Muscle of back (tissue), 13 donors: Measurements from ENCODE around the gene SPINK13. TPM values are rescaled to one million over a fixed set of nuclear protein-coding genes. Genes with fewer than 3 reads are reported as not detected.
"Not testable (repeated sequence)": the region's sequence is repeated elsewhere in the genome, so short reads cannot be mapped to it uniquely, and the experiment has no call there.

ENCODE experiments used
- DNase-seq, 3 donors: peaks; one replicate each; pipeline versions ENCODE4 v3.0.0 to v3.0.0-alpha.2; 2013
- long read RNA-seq, 9 donors: transcript quantifications; one replicate each; lab custom pipeline, GENCODE V29; 2026
- polyA plus RNA-seq, 10 donors: library from polyadenylated mRNA; unstranded; fragments of 120-200 nt; gene quantifications; one replicate each; pipeline ENCODE4 v1.2.1, GENCODE V29; 2013; ENCODE audit not compliant: insufficient read length in 10 of 10

Gene SPINK13, protein sequence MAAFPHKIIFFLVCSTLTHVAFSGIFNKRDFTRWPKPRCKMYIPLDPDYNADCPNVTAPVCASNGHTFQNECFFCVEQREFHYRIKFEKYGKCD
- polyA plus RNA-seq = under 1 TPM in 5 of 10 donors, not detected in 5; 0.23 to 0.69 (median 0.47) TPM
- long read RNA-seq, donor 1 = 0 reads
- long read RNA-seq, donor 2 = 0 reads
- long read RNA-seq, donor 3 = 0 reads
- long read RNA-seq, donor 4 = 0 reads
- long read RNA-seq, donor 5 = 0 reads
- long read RNA-seq, donor 6 = 0 reads
- long read RNA-seq, donor 7 = 0 reads
- long read RNA-seq, donor 8 = 0 reads
- long read RNA-seq, donor 9 = 0 reads

DNA sequence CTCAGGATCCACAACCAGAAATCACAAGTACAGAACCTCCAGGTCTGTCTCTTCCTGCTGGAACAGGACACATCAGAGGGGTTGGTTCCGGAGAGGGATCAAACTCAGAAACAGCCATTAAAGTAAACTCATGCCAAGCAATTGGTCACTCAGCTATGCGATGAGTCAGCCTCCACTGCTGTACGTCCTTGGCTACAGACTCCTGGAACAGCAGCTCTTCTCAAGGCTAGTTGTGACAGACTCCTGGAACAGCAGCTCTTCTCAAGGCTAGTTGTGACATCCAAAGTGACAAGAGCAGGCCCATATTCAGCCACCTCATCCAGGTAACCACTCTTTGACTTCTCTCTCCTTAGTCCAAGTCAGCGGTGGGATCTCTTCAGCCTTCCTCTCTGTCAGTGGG lies at the start of gene SPINK13:
Gene SPINK13, plus strand, starts transcription at position 229 of the 400 bp plus-strand sequence. CDS start 1,279 bp downstream, outside the sequence.
- DNase-seq = no peak

DNA sequence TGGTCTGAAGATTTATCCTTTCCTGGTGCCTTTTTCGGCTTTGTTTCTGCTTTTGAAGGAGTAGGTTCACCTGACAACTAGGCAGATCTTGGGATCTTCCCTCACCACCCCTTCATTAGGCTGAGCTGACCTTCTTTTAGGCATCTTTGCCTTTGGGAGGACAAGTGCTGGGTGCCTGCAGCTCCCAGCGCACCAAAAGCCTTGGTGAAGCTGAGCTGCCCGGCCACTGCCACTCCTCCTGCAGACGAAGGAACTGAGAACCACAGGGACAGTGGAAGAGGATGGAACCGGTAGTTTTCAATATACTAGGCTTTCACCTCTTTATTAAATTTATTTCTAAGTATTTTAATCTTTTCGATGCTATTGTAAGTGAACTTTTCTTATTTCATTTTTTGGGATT lies 47.1 kb upstream of the SPINK13 start:
- no peak for DNase-seq

DNA sequence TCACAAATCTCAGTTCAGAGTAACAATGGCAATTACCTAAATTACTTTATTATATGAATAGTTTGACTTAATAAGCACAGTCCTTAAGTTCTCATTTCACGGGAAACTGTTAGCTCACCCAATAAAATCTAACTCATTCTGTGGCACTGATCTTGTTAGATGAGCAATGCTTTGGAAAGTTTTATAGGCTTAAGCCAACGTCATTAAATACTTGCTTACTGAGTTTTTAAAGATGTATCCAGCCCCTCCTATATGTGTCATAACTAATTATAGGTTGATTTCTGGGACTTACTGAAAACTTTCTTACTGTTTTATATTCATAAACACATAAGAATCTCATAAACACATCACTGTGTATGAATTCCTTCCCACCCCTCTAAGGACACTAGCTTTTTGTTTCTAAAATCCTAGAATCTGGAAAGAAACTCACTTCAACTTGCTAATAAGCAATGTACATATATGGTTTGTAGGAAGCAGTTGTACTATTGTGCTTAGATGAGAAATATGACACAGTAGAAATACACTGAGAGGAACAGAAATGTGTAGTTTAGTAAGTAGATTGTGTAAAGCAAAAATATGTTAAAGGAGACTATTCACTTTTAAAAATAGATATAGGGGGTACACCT lies 44.4 kb upstream of the SPINK13 start:
- no peak for DNase-seq

DNA sequence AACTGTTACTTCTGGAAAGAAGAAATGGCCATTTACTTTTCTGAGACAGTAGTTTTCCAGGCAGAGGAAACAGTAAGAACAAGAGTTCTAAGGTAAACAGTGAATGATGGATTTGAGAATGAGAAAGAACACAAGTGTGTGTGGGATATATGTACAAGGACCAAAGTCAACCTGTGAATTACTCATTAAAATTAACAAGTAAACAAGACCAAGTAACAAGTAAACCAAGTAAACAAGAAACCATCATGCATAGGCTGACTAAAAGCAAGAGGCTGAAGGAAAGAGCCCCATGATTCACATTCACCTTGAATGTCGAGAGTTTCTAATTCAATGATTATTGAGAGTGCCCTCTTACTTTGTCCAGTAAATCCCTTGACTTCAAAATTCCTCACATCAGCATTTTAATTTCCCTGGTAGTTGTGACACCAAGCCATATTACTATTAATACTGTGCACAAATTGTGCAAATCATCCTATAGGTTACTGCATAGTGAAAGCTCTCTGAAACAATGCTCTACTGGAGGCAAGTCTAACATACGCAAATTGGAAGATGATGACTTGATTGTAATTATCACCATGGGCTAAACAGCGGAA lies 40.1 kb upstream of the SPINK13 start:
- no peak for DNase-seq

DNA sequence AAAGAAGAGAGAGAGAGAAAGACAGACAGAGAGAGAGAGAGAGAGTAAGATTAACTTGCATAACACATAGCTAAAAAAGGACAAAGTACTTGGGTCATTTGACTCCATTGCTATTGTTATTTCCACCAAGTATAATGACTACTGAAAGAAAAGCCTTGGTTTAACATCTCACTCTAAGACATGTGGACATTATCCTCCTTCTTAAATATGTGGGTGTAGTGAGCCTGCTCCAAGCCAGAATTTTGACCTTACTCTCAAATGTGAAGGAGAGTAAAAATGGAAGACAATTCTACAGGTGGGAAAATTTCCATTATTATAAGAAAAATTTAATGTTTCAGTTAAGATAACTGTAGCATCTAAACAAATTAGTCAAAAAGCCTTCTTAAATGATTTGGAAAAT lies 38.8 kb upstream of the SPINK13 start:
- DNase-seq = no peak

DNA sequence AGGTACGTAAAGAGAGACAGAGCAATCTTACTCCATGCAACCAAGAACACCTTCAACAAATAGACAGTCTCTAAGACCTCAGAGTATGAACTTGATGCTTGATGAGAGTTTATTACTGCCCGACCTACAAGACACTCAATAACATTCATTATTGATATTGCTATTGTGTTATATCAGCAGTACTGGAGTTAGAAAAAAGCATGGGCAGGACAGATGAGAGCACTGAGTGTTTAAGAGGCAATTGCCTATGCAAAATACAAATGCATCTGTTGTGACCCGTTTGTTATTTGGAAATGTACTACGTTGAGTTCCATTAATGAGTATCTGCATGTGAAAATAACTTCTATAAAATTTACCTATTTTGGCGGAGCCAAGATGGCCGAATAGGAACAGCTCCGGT lies 38.4 kb upstream of the SPINK13 start:
- DNase-seq = no peak

DNA sequence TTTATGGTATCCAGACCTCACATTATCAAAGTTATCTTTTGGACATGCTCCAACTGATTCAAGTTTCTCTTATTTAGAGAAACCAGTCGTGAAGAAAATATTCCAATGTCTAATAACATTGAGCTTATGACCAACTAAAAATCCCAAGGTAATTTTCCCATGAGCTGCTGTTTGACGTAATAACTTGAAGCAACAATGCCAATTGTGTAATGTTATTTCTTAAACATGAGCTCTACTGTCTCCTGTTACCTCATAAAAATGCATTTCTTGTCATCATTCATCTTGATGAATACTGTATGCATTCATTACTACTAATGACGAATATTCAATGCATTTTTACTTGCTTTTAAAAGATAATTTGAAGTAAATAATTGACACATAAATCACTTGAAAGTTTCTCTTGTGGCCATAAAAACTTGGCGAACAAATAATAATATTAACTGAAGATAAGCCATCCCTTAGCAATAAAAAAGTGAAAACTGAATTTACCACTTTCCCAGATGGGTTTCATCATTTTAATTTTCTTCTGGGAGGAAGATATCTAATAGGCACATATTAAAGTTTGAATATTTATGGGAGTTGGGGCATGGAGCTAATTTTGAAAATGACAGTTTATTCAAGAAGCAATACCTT lies 30.7 kb upstream of the SPINK13 start:
- no peak for DNase-seq

DNA sequence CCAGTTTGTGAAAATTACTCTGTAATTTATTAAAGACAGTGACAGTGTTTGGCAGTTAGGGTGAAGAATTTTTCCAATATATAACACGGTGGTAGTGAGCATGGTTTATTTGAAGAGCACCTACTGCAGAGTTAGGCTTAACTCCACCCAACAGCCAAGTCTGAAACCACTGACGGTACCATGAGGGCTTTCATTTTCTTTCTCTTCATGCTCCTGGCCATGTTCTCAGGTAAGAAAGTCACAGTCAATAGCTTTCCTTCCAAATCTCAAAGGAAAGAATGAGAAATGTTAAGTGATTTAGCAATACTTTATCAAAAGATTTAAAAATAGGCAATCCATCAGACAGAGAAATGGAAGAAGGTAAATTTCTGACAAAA lies 30.2 kb upstream of the SPINK13 start, which contains the start of gene MARCOL:
Gene MARCOL, plus strand, starts transcription at position 108 of the 377 bp plus-strand sequence. Its CDS starts 73 bp downstream, at position 181.
- DNase-seq = no peak

DNA sequence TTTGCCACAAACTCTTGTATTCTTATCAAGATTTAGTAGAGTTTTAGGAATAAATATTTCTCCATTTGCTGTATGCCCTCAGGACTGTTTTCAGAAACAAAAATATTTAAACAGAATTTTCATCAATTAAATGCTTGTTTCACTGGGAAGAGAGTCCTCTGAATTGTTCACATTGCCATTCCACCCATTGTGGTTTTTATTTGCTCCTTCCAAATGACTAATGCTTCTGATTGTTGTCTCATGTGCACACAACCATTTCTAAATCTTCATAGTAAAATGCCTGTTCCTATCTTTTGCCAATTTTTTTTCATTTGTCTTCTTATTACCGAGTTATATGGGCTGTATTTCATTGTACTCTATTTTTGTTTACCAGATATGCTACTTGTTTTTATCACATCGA lies 19.7 kb upstream of the SPINK13 start:
- no peak for DNase-seq

DNA sequence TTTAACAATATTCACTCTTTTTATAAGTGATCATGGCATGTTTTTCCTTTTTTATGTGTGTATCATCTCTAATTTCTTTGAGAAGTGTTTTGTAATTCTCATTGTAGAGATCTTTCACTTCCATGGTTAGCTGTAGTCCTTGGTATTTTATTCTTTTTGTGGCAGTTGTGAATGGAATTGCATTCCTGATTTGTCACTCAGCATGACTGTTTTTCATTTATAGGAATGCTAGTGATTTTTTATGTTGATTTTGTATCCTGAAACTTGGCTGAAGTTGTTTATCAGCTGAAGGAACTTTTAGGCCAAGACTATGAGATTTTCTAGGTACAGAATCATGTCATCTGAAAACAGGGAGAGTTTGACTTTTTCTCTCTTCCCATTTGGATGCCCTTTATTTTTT lies 13.1 kb upstream of the SPINK13 start:
- DNase-seq = no peak

DNA sequence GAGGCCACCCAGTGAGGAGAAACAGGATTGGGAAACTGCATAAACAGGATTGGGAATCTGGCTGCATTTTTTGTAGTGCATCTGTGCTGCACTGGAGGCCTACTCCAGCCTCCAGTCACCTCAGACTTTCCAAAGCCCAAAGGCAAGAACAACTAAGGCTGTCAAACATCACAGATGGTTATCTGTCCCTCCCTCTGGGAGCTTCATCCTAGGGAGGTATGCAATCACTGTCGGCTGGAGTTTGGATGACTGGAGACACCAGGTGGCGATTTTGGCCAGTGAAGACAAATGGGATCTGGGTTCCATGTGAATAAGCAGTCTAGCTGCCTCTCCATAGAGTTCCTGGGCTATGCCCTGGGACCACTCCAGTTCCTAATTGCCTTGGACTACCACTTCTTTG lies 9.3 kb upstream of the SPINK13 start:
- DNase-seq = no peak

GRCh38 chr5:148261221-148261620 lies 7.4 kb upstream of the SPINK13 start:
- DNase-seq = no peak

DNA sequence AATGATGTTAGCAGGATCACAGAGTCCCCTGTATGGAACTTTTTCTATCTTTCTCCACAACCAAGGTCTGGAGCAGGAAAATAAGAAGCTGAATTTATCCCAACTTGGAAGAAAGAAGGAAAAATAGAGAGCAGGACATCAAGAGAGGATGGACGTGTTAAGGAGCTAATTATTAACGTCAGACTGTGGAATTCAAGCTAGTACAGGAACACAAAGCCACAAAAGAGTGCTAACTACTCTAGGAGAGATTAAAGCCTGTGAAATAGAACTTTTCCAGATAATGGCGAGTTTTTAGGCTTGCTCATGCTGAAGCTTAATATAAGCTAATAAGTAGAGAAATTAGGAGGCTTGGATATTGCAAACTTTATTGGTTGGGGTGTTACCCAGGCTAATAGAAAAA lies 632 bp upstream of the SPINK13 start:
- DNase-seq = no peak

DNA sequence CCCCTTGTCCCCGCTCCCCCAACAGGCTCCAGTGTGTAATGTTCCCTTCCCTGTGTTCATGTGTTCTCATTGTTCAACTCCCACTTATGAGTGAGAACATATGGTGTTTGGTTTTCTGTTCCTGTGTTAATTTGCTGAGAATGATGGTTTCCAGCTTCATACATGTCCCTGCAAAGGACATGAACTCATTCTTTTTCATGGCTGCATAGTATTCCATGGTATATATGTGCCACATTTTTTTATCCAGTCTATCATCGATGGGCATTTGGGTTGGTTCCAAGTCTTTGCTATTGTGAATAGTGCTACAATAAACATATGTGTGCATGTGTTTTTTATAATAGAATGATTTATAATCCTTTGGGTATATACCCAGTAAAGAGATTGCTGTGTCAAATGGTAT lies 6.5 kb downstream of the SPINK13 start:
- not testable (repeated sequence) for DNase-seq

- not testable (repeated sequence) for DNase-seq
Measured at GRCh38 chr5:148280893-148281292, 12.3 kb downstream of the SPINK13 start.

DNA sequence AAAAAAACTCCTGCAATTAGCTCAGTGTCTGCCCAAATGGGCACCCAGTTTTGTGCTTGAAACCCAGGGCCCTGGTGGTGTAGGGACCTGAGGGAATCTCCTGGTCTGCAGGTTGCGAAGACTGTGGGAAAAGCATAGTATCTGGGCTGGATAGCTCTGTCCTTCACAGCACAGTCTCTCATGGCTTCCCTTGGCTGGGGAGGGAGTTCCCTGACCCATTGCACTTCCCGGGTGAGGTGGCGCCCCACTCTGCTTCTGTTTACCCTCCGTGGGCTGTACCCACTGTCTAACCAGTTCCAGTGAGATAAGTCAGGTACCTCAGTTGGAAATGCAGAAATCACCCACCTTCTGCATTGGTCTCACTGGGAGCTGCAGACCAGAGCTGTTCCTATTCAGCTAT lies 12.7 kb downstream of the SPINK13 start:
- DNase-seq = not testable (repeated sequence)

DNA sequence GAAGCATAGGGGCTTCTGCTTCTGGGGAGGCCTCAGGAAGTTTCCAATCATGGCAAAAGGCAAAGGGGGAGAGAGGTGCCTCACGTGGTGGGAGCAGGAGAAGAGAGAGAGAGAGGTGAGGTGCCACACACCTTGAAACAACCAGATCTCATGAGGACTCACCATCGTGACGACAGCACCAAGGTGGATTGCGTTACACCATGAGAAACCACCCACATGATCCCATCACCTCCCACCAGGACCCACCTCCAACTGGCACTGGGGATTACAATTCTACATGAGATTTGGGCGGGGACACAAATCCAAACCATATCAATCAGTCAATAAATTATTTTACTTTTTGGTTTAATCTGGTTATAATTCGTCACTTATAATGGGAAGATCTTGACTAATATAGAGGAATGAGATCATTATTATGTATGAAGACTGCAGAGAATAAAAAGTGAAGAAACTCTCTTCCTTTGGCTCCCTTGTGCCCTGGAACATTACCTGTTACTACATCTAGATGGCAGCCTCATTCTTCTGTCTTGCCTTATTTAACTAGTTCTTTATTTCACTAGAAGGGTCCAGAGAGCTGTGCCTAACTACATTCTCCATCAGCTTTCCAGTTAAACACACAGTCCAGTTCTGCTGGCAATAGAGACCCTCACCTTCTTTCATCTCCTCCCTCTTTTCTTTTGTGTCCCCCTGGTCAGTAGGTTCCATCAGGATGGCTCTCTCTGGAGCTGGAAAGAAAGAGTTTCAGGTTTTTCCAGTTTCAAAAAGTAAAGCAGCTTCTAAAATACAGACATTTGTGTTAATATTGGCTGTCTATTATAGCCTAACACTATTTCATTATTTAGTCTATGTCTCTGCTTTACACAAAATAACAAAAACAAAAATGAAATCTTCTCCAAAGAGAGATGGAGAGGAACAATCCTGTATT lies 21.9 kb downstream of the SPINK13 start:
- DNase-seq = peak in 1 of 3 donors; percentile 2

DNA sequence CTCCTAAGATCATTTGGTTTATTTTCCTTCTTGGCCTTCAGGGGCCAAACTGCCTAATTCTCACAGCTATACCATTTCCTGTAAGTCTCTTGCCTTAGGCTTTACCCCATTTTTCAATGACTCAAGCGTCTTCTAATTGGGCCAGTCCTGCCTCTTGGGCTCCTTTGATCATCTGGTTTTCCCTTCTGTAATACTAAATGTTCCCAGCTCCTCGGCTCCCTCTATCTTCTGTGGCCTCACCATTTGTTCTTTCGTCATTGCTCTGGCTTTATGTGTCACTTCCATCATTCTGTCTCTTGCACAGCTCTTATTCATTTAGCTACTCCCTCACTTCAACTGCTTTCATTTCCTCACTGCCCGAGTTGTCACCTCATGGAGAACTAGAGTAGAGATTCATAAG lies 29.1 kb downstream of the SPINK13 start:
- no peak for DNase-seq

DNA sequence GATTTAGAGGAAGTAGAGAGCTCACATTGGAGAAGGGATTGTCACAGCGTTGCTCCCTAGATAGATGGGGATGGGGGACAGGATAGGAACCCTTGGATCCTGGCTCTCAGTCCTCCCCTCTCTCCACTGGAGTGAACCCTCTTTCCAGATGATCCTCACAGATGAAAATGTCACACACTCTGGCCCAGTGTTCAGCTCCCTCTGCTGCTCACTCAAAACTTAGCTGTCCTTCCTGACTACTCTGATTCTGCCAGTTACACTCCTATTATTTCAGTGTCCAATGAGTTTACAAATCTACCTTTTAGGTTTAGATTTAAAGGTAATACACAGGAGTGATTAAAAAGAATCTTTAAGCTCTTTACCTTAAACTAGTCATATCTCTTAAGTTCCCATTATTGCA lies 37.9 kb downstream of the SPINK13 start:
- DNase-seq = no peak

DNA sequence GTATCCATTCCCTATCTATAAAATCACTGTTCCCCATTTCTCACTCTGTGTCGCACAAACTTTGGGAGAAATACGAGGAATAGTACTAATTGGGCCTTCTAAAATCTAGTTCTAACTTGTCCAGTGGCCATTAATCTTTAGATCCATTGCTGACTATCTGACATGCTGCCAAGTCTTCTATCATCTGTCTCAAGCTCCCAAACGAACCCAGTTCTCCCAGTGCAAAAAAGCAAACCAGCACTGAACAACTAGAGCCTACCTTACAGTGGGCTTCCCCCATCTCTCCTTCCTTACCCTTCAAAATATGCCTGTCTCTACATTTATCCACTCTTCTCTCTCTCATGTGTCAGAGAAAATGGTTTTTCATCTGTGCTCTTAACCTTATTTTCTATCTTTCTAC lies 40.4 kb downstream of the SPINK13 start:
- no peak for DNase-seq

DNA sequence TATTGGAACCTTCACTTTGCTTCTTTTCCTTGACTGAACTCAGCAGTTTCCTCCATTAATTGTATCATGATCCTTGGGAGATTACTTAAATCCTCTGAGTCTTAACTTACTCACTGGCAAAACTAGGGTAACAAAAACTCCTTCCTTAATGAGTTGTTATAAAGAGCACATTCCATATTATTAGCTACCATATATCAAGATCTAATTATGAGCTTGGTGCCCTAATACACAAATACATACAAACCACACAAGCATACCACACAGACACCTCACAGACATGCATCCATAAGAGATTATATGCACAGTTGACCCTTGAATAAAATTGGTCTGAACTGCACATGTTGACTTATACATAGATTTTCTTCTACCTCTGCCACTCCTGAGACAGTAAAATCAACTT lies 41.2 kb downstream of the SPINK13 start:
- no peak for DNase-seq

GRCh38 chr5:148311484-148311883 lies 42.9 kb downstream of the SPINK13 start:
- no peak for DNase-seq
